HUES64 (cell line): ENCODE measurements around the gene ZSCAN12.

ENCODE experiments used
- H3K27ac ChIP-seq: 2 replicates; pipeline ENCODE4 v1.7.0; 2013; ENCODE audit warnings: low read depth, low read length, inconsistent platforms
- H3K27me3 ChIP-seq: 2 replicates; pipeline ENCODE4 v1.6.1; 2013; ENCODE audit warnings: mild to moderate bottlenecking, low read length; ENCODE audit not compliant: insufficient read depth
- H3K36me3 ChIP-seq: 2 replicates; pipeline ENCODE4 v1.6.1; 2013; ENCODE audit warnings: mild to moderate bottlenecking, low read length; ENCODE audit not compliant: insufficient read depth
- H3K4me1 ChIP-seq: 2 replicates; pipeline ENCODE4 v1.6.1; 2013; ENCODE audit warnings: mild to moderate bottlenecking, low read length, moderate library complexity; ENCODE audit not compliant: insufficient read depth
- H3K4me3 ChIP-seq: 2 replicates; pipeline ENCODE4 v1.5.1; 2013; ENCODE audit warnings: mild to moderate bottlenecking, low read length, moderate library complexity
- H3K9ac ChIP-seq: 2 replicates; pipeline ENCODE4 v1.6.1; 2013; ENCODE audit warnings: mild to moderate bottlenecking, low read depth, low read length
- H3K9me3 ChIP-seq: 2 replicates; pipeline ENCODE4 v1.6.1; 2013; ENCODE audit warnings: low read depth, low read length; ENCODE audit not compliant: insufficient read depth
- WGBS: fragments of 150-250, 120-280 bp; methylation state at CpG from one replicate; pipeline ENCODE4 v1.1.7; 2013; ENCODE audit warnings: missing lambda C conversion rate; 5-methylcytosine and 5-hydroxymethylcytosine counted together

ZSCAN12 gene

DNA sequence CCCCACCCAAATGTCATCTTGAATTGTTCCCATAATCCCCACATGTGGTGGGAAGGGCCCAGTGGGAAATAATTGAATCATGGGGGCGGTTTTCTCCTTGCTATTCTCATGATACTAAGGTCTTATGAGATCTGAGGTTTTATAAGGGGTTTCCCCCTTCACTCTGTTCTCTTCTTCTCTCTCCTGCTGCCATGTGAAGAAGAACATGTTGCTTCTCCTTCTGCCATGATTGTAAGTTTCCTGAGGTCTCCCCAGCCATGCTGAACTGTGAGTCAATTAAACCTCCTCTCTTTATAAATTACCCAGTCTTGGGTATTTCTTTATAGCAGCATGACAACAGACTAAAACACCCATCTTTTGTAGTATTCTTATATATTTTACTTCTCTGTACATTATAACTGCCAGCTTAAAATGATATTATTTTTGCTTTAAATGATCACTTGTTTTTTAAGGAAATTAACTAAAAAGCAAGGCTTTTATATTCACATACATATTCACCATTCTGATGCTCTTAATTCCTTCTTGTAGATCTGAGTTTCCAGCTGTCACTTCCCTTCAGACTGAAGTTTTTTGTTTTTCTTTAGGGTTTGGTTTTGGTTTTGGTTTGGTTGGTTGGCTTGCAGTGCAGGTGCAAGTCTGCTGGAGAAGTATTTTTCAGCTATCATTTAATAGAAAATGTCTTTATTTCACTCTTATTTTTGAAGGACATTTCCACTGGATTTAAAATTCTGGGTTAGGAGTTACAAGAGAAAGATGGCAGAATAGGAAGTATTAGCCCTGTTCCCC lies 59.0 kb downstream of the ZSCAN12 start:
- WGBS: no CpG with 5 or more reads among the region's 1 CpG
- Histone ChIP-seq H3K27me3 (peaks cover 12% of the 10 kb centered on the region; the same call in 1 of the 2 replicates), H3K4me1 (peaks cover 4% of the 10 kb centered on the region; the same call in 1 of the 2 replicates), H3K9ac (no peak overlapping the region), H3K27ac (no peak overlapping the region), H3K9me3 (no peaks in the 10 kb centered on the region), H3K4me3 (no peak overlapping the region), H3K36me3 (no peaks in the 10 kb centered on the region)

- Histone ChIP-seq H3K4me3 (peak overlapping the region; percentile 81), H3K27ac (no peak overlapping the region), H3K9ac (peak overlapping the region; percentile 97; the same call in 1 of the 2 replicates), H3K4me1 (peaks cover 11% of the 10 kb centered on the region), H3K9me3 (no peaks in the 10 kb centered on the region), H3K36me3 (no peaks in the 10 kb centered on the region), H3K27me3 (no peaks in the 10 kb centered on the region)
Observed at GRCh38 chr6:28337121-28337520, 62.4 kb downstream of the ZSCAN12 start.

GRCh38 chr6:28336284-28337120 lies 63.0 kb downstream of the ZSCAN12 start:
- peak overlapping the region; percentile 97 for H3K9ac ChIP-seq
- H3K4me3 ChIP-seq: peak overlapping the region; percentile 81
- peaks cover 11% of the 10 kb centered on the region for H3K4me1 ChIP-seq
- H3K36me3 ChIP-seq: no peaks in the 10 kb centered on the region
- no peaks in the 10 kb centered on the region for H3K9me3 ChIP-seq
- WGBS: 18% methylated on average over 24 of the region's 24 CpGs
- H3K27me3 ChIP-seq: no peaks in the 10 kb centered on the region
- peak overlapping the region; percentile 97 for H3K27ac ChIP-seq

- Histone ChIP-seq H3K9me3 (no peaks in the 10 kb centered on the region), H3K4me3 (peak within 1 kb of the TSS; percentile 81), H3K9ac (peak within 1 kb of the TSS; percentile 97), H3K4me1 (peaks cover 11% of the 10 kb centered on the region), H3K36me3 (no peaks in the 10 kb centered on the region), H3K27me3 (no peaks in the 10 kb centered on the region), H3K27ac (peak within 1 kb of the TSS; percentile 97)
- under 1% methylated on average over 35 of the region's 35 CpGs for WGBS
Observed at GRCh38 chr6:28335564-28336283, 63.8 kb downstream of the ZSCAN12 start, which contains the start of gene ZSCAN31. Gene ZSCAN31 (minus strand): TSS chr6:28336148. CDS start chr6:28329683, 6,465 bp downstream.

DNA sequence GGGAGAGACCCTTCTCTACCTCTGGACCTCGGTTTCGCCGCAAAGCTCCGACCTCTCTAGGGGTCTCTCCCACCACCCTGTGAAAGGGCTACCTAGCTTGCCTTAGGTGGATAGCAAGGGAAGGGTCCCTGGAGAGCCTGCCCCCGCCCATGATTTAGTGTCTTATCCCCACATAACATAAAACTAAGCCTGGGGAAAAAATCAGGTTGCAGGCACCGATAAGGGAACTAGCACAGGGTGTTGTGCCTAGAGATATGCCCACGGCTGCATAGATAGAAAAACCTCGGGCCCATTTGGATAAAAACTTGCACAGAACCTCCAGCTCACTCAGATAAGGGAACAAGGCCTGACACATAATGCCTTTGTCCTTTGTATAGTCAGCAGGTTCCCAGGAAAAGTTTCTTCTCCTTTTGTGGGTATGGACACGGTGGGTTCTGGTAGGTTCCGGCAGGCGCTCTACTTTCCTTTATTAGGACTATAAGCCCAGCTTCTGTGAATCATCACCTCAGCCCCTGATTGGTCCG lies 64.4 kb downstream of the ZSCAN12 start:
- Histone ChIP-seq H3K36me3 (no peaks in the 10 kb centered on the region), H3K27ac (peak overlapping the region; percentile 97), H3K9ac (peak overlapping the region; percentile 97), H3K4me3 (peak overlapping the region; percentile 81), H3K9me3 (no peaks in the 10 kb centered on the region), H3K4me1 (peaks cover 11% of the 10 kb centered on the region), H3K27me3 (no peaks in the 10 kb centered on the region)
- 48% methylated on average over 12 of the region's 12 CpGs for WGBS

GRCh38 chr6:28334286-28335039 lies 65.1 kb downstream of the ZSCAN12 start:
- Histone ChIP-seq H3K27ac (peak overlapping the region; percentile 97), H3K9ac (peak overlapping the region; percentile 97), H3K4me3 (peak overlapping the region; percentile 81)

GRCh38 chr6:28333599-28334018 lies 65.9 kb downstream of the ZSCAN12 start:
- H3K9me3 ChIP-seq: peaks cover 8% of the 10 kb centered on the region
- H3K4me1 ChIP-seq: peaks cover 11% of the 10 kb centered on the region
- 94% methylated on average over 1 of the region's 1 CpG for WGBS
- H3K4me3 ChIP-seq: no peak overlapping the region
- H3K27me3 ChIP-seq: no peaks in the 10 kb centered on the region
- no peak overlapping the region for H3K27ac ChIP-seq
- no peak overlapping the region for H3K9ac ChIP-seq
- H3K36me3 ChIP-seq: peaks cover 7% of the 10 kb centered on the region; the same call in 1 of the 2 replicates

More at GRCh38 chr6:28334286-28335039, 65.1 kb downstream of the ZSCAN12 start:
- H3K27me3 ChIP-seq: no peaks in the 10 kb centered on the region
- H3K9me3 ChIP-seq: peaks cover under 1% of the 10 kb centered on the region; the same call in 1 of the 2 replicates
- 97% methylated on average over 7 of the region's 7 CpGs for WGBS
- H3K36me3 ChIP-seq: no peaks in the 10 kb centered on the region; the same call in 1 of the 2 replicates
- H3K4me1 ChIP-seq: peaks cover 11% of the 10 kb centered on the region

DNA sequence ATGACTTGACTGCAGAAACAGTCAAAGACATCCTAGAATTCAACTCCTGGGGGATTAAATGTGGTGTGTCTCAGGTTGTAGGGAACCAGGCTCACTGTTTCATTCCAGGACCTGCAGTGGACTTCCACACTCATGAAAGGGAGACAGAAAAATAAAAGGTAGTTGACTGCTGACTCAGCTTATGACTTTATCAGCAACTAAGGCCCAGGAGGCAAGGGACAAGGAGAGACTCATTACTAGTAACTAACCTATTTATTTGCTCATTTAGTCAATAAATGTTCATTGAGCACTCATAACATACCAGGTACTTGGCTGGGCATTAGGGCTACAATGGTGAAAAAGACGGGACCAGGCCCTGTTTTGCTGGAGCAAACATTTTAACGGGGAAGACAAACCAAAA lies 66.5 kb downstream of the ZSCAN12 start:
- Histone ChIP-seq H3K9ac (no peak overlapping the region), H3K9me3 (peaks cover 8% of the 10 kb centered on the region), H3K27me3 (no peaks in the 10 kb centered on the region), H3K4me3 (no peak overlapping the region), H3K4me1 (peaks cover 11% of the 10 kb centered on the region), H3K36me3 (peaks cover 7% of the 10 kb centered on the region; the same call in 1 of the 2 replicates), H3K27ac (no peak overlapping the region)
- WGBS: 100% methylated on average over 1 of the region's 2 CpGs

GRCh38 chr6:28330041-28330440 lies 69.5 kb downstream of the ZSCAN12 start:
- no CpG with 5 or more reads among the region's 1 CpG for WGBS
- Histone ChIP-seq H3K36me3 (peaks cover 31% of the 10 kb centered on the region), H3K9me3 (peaks cover 33% of the 10 kb centered on the region)

More at GRCh38 chr6:28330041-28330440, 69.5 kb downstream of the ZSCAN12 start:
- H3K4me3 ChIP-seq: no peak overlapping the region
- H3K27me3 ChIP-seq: no peaks in the 10 kb centered on the region
- H3K4me1 ChIP-seq: peaks cover 6% of the 10 kb centered on the region
- no peak overlapping the region for H3K27ac ChIP-seq
- no peak overlapping the region for H3K9ac ChIP-seq
